Fibroblast of mammary gland (primary cell): ENCODE data around the gene TRAPPC11.
"Not testable (repeated sequence)": the region's sequence is repeated elsewhere in the genome, so short reads cannot be mapped to it uniquely, and the experiment has no call there.

Experiments
- DNase-seq: peaks from one replicate; pipeline ENCODE4 v3.0.0-alpha.2; 2010; ENCODE audit warnings: low read depth
- H3K4me3 ChIP-seq: 2 replicates; pipeline ENCODE4 v1.5.1; 2011; ENCODE audit warnings: low read depth, mild to moderate bottlenecking, low read length, moderate library complexity; ENCODE audit not compliant: control insufficient read depth
- CTCF ChIP-seq: conservative IDR thresholded peaks from 2 replicates; pipeline ENCODE4 v1.5.1; 2011; ENCODE audit warnings: low read depth, low read length, inconsistent platforms; ENCODE audit not compliant: control insufficient read depth, insufficient read depth

Gene TRAPPC11

GRCh38 chr4:183618681-183619080 lies 40.4 kb upstream of the TRAPPC11 start:
- no peak overlapping the region for H3K4me3 ChIP-seq
- no peak for TF ChIP-seq CTCF
- peak; percentile 52 for DNase-seq

GRCh38 chr4:183620421-183620820 lies 38.7 kb upstream of the TRAPPC11 start:
- no peak overlapping the region for H3K4me3 ChIP-seq
- no peak for DNase-seq
- TF ChIP-seq CTCF = no peak

GRCh38 chr4:183621875-183622274 lies 37.2 kb upstream of the TRAPPC11 start:
- no peak for DNase-seq
- no peak for TF ChIP-seq CTCF

GRCh38 chr4:183624548-183624947 lies 34.5 kb upstream of the TRAPPC11 start:
- TF ChIP-seq CTCF = no peak

More at GRCh38 chr4:183621875-183622274, 37.2 kb upstream of the TRAPPC11 start:
- no peak overlapping the region for H3K4me3 ChIP-seq

GRCh38 chr4:183626168-183626567 lies 32.9 kb upstream of the TRAPPC11 start:
- DNase-seq = no peak
- TF ChIP-seq CTCF = no peak
- no peak overlapping the region for H3K4me3 ChIP-seq

More at GRCh38 chr4:183624548-183624947, 34.5 kb upstream of the TRAPPC11 start:
- DNase-seq = no peak
- H3K4me3 ChIP-seq = no peak overlapping the region

- not testable (repeated sequence) for DNase-seq, H3K4me3 ChIP-seq
Observed at GRCh38 chr4:183627286-183627685, 31.8 kb upstream of the TRAPPC11 start.

- no peak for DNase-seq
- H3K4me3 ChIP-seq = no peak overlapping the region
- no peak for TF ChIP-seq CTCF
Observed at GRCh38 chr4:183627979-183628588, 31.0 kb upstream of the TRAPPC11 start.
